Cardiac muscle cell (in vitro differentiated cells and primary cell): ENCODE measurements around the gene IL9. TPM values are rescaled to one million over a fixed set of nuclear protein-coding genes. Genes with fewer than 3 reads are reported as not detected.

Experiments
- DNase-seq, 2 donors: peaks; one replicate each; pipeline versions ENCODE4 v3.0.0 to v3.0.0-alpha.2; 2010 to 2017; ENCODE audit warnings: low read depth in 1 of 2, low spot score in 1 of 2
- H3K27ac ChIP-seq: fragments of 200-600 bp; sonication (generic); 2 replicates; pipeline ENCODE4 v1.5.1; 2016
- H3K27me3 ChIP-seq: fragments of 200-600 bp; sonication (generic); 2 replicates; pipeline ENCODE4 v1.6.0; 2016; ENCODE audit warnings: control low read depth
- H3K36me3 ChIP-seq: fragments of 200-600 bp; sonication (generic); 2 replicates; pipeline ENCODE4 v1.5.1; 2016; ENCODE audit warnings: control low read depth
- H3K4me1 ChIP-seq: fragments of 200-600 bp; sonication (generic); 2 replicates; pipeline ENCODE4 v1.8.1; 2017; ENCODE audit warnings: low read depth, mild to moderate bottlenecking, mixed run types
- H3K4me3 ChIP-seq: fragments of 200-600 bp; sonication (generic); 2 replicates; pipeline ENCODE4 v1.5.1; 2016; ENCODE audit warnings: mild to moderate bottlenecking
- H3K9me3 ChIP-seq: fragments of 200-600 bp; sonication (generic); 2 replicates; pipeline ENCODE4 v1.5.1; 2017; ENCODE audit warnings: low read depth, mild to moderate bottlenecking, control low read depth
- CTCF ChIP-seq: IDR thresholded peaks from 2 replicates; pipeline ENCODE4 v1.5.1; 2012; ENCODE audit warnings: low read depth, mild to moderate bottlenecking, low read length
- polyA plus RNA-seq: library from polyadenylated mRNA; unstranded; fragments of >200 nt; fragmentation: Nextera tagmentation; extraction: Ambion mirVana; gene quantifications from 2 replicates; pipeline ENCODE4 v1.2.1, GENCODE V29; 2016
- total RNA-seq: library from RNA; depleted of rRNA; stranded (reverse); fragments of >200 nt; gene quantifications from 2 replicates; pipeline ENCODE4 v1.2.3, GENCODE V29; 2016

Gene IL9
- total and polyA plus RNA-seq, 2 experiments from 2014 or later: not detected

DNA sequence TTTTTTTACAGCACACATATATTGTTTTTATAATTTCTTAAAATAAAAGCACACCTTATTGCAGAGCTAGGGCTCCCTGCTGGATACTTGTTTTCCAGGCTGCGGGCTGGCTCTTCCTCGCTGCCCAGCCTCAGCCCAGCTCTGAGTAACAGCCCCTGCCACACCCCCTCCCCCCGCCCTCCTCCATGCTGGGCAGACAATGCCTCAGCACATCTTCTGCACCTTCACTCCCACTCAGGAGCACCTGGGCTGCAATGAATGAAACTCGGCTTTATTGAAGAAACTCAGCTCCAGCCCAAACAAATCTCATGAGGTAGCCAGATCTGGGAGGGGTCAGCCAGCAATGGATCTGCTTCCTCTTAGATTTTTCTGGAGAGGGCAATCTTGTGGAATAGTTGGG is 9.5 kb downstream of the IL9 start:
- Histone ChIP-seq H3K36me3 (no peaks in the 10 kb centered on the region), H3K9me3 (no peaks in the 10 kb centered on the region), H3K4me1 (no peaks in the 10 kb centered on the region), H3K27ac (no peak overlapping the region), H3K27me3 (peaks cover 41% of the 10 kb centered on the region), H3K4me3 (no peak overlapping the region)
- TF ChIP-seq CTCF: no peak
- DNase-seq: no peak

DNA sequence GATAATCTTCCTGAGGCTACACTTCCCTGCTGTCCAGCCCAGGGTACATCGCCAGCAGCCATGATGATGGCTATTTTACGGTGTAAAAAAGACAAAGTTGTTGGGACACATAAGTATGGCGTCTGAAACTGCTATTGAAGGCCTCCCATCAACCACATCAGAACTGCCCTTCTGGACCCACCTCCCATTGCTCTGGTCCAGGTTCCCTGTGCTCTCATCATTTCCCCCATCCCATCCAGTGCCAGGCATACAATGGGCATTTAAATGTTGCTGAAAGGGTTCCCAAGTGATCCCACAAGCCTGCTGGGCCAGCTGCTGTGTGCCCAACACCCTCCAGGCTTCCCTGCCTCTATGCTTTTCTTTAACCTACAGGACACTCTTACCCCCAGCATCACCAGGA is 10.6 kb downstream of the IL9 start:
- H3K4me1 ChIP-seq: no peaks in the 10 kb centered on the region
- no peaks in the 10 kb centered on the region for H3K9me3 ChIP-seq
- no peaks in the 10 kb centered on the region for H3K36me3 ChIP-seq
- H3K27me3 ChIP-seq: peaks cover 38% of the 10 kb centered on the region
- H3K4me3 ChIP-seq: no peak overlapping the region
- DNase-seq: no peak
- H3K27ac ChIP-seq: no peak overlapping the region
- TF ChIP-seq CTCF: no peak

- no peak for TF ChIP-seq CTCF
- no peak overlapping the region for H3K27ac ChIP-seq
- H3K4me1 ChIP-seq: peaks cover 6% of the 10 kb centered on the region
- H3K4me3 ChIP-seq: no peak overlapping the region
- no peak for DNase-seq
- no peaks in the 10 kb centered on the region for H3K36me3 ChIP-seq
- H3K9me3 ChIP-seq: no peaks in the 10 kb centered on the region
- H3K27me3 ChIP-seq: peaks cover 23% of the 10 kb centered on the region
Observed at GRCh38 chr5:135883441-135883840, 12.2 kb downstream of the IL9 start.

DNA sequence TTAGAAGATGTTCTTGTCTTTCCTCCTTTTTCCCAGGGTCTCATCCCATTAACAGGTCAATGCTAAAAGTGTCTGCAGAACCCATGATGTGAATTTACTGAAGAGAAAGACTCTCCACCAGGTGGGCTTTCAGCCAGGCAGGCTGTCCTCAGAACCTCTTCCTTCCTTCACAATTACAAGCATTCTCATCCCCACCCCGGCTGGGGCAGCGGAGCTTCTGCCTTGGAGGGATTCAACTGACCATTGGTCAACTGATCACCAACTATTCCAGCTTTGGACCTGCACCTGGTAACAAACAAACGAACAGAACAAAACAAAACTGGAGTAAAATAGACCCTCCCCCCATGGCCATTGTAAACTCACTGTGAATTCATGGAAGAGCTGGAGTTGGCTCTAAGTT is 12.6 kb downstream of the IL9 start:
- H3K4me1 ChIP-seq: peaks cover 10% of the 10 kb centered on the region
- no peaks in the 10 kb centered on the region for H3K9me3 ChIP-seq
- H3K4me3 ChIP-seq: no peak overlapping the region
- TF ChIP-seq CTCF: no peak
- H3K27ac ChIP-seq: no peak overlapping the region
- no peak for DNase-seq
- H3K27me3 ChIP-seq: peaks cover 19% of the 10 kb centered on the region
- H3K36me3 ChIP-seq: no peaks in the 10 kb centered on the region

DNA sequence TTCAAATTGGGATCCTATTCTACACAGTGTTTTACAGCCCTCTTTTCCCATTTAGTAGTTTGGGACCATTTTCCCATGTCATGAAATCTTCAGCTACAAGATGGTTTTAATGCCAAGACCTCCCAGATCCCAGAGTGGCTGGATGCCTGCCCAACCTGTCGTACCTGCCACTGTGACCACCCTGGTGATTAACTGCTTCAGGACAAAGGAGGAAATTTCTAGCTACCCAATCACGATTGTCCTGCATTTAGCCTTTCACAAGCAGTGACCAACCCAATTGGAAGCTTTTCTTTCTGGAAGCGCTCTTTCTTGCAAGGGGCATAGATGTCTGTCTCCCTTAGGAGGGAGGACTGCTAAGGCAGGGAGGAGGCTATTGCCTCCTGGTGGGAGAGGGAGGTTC is 13.8 kb downstream of the IL9 start:
- Histone ChIP-seq H3K36me3 (no peaks in the 10 kb centered on the region), H3K4me3 (no peak overlapping the region), H3K27ac (no peak overlapping the region), H3K4me1 (peaks cover 19% of the 10 kb centered on the region), H3K27me3 (peaks cover 15% of the 10 kb centered on the region), H3K9me3 (no peaks in the 10 kb centered on the region)
- TF ChIP-seq CTCF: no peak
- no peak for DNase-seq

GRCh38 chr5:135881244-135881643 is 14.4 kb downstream of the IL9 start:
- TF ChIP-seq CTCF: no peak
- H3K36me3 ChIP-seq: no peaks in the 10 kb centered on the region
- H3K27ac ChIP-seq: no peak overlapping the region
- no peaks in the 10 kb centered on the region for H3K9me3 ChIP-seq
- H3K4me3 ChIP-seq: no peak overlapping the region
- DNase-seq: no peak
- H3K4me1 ChIP-seq: peaks cover 19% of the 10 kb centered on the region
- peaks cover 15% of the 10 kb centered on the region for H3K27me3 ChIP-seq
